Spleen (tissue), 7 donors: ENCODE measurements around the gene GLI2.

Experiments used
- CTCF ChIP-seq, 11 experiments: fragments of 200-600 bp in 7 of 11; fragments of 450-650 bp in 4 of 11; sonication (generic) in 4 of 11; IDR thresholded peaks in 8 of 11; conservative IDR thresholded peaks in 3 of 11; 1 replicate in 7 of 11; 2 replicates in 4 of 11; pipeline versions ENCODE4 v1.4.0 to v1.8.0; 2016 to 2021; ENCODE audit warnings: antibody characterized with exemption in 11 of 11, inconsistent platforms in 4 of 11, mild to moderate bottlenecking in 1 of 11
- POLR2A ChIP-seq, 3 donors: fragments of 450-650 bp; IDR thresholded peaks; one replicate each; pipeline ENCODE4 v1.5.1; 2017; ENCODE audit warnings: antibody characterized with exemption in 3 of 3, mild to moderate bottlenecking in 1 of 3
- donor health status: DM: no; HTN: no; CAD: no; lungs with moderate emphysema.
- donor health status: DM: no; HTN: no; CAD: no.
- donor health status: DM: no; HTN: no; CAD: no.

- no peak for TF ChIP-seq CTCF (IDR thresholded peaks at IDR 0.05 in 8 of 11, conservative IDR thresholded peaks at IDR 0.05 in 3 of 11)
- no peak for TF ChIP-seq POLR2A (IDR thresholded peaks at IDR 0.05)
These were observed 28.3 kb downstream of the GLI2 start for GRCh38 chr2:120763931-120764330.
